OCI-LY1 (cell line): Measurements from ENCODE around the gene ZNF692.

Experiments
- EZH2 ChIP-seq: fragments of 200-600 bp; sonication (generic), shearing (Covaris generic); IDR thresholded peaks from 2 replicates; pipeline ENCODE4 v1.8.0; 2017; ENCODE audit warnings: borderline replicate concordance, mixed run types, mild to moderate bottlenecking, antibody characterized with exemption, low read length, moderate library complexity, mixed read lengths
- TF ChIP-seq, protein P1 (sequence below): fragments of 200-600 bp; sonication (generic), shearing (Covaris generic); IDR thresholded peaks from 2 replicates; pipeline ENCODE4 v1.5.1; 2017; ENCODE audit warnings: mild to moderate bottlenecking, antibody characterized with exemption, low read length, moderate library complexity, mixed read lengths

DNA sequence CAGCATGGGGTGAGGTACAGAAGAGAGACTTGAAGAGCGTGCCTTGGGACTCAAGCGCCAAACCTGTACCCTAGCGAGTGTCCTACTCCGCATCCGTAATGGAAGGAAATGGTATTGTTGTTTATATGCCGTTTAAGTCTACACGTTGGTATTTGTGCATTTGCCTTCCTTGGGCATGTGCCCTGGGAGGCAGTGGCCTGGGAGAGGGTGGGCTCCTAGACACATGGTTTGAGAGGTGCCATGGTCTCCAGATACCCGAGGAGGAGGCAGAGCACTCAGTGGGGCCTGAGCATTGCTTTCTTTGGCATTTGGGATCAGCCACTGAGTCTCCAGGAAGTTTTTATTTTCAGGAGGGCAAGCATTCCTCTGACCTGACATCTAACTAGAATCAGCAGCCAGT lies 14.4 kb downstream of the ZNF692 start:
- TF ChIP-seq, protein P1, sequence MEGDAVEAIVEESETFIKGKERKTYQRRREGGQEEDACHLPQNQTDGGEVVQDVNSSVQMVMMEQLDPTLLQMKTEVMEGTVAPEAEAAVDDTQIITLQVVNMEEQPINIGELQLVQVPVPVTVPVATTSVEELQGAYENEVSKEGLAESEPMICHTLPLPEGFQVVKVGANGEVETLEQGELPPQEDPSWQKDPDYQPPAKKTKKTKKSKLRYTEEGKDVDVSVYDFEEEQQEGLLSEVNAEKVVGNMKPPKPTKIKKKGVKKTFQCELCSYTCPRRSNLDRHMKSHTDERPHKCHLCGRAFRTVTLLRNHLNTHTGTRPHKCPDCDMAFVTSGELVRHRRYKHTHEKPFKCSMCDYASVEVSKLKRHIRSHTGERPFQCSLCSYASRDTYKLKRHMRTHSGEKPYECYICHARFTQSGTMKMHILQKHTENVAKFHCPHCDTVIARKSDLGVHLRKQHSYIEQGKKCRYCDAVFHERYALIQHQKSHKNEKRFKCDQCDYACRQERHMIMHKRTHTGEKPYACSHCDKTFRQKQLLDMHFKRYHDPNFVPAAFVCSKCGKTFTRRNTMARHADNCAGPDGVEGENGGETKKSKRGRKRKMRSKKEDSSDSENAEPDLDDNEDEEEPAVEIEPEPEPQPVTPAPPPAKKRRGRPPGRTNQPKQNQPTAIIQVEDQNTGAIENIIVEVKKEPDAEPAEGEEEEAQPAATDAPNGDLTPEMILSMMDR: no peak
- TF ChIP-seq EZH2: no peak
